ENCODE measurements around the gene KCTD20. TPM values are rescaled to one million over a fixed set of nuclear protein-coding genes. Genes with fewer than 3 reads are reported as not detected.

The KCTD20 gene
- total RNA-seq, 6 donors from 2014 or later: 30.4 to 41.7 (median 36.7) TPM

DNA sequence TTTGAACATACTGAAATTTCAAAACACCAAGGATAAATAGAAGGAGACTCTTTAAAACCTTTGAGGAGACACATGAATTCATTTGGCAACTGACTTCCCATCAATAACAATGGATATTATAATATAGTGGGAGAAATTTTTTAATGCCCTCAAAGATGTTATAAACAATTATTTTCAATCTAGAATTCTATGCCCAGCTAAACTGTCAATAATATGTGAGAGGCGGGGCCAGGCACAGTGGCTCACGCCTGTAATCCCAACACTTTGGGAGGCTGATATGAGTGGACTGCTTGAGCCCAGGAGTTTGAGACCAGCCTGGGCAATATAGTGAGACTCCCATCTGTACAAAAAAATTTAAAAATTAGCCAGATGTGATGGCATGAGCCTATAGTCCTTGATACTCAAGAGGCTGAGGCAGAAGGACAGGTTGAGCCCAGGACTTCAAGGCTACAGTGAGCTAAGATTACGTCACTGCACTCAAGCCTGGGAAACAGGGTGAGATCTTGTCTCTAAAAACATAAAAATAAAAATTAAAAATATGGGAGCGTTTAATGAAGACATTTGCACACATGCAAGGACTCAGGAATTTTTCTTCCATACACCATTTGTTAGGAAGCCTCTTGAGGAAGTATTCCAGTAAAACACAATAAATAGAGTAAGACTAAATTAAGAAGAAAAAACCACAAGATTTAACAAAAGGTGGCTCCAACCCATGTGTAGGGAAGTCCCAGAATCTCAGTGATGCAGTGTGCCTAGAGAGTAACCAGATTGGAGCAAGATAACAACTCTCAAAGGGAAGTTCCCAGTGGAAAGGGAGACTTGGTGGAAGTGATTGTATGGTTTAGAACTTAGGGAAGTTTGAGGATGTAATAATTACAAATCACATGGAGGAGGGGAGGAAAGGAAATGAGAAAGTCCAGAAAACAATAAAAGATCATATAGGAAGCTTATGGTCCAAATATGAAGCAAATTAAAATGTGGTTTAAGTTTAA, 29.0 kb upstream of the KCTD20 start:
- no peak for ATAC-seq (ENCODE audit: low FRiP score in 2 of 2)
- Histone ChIP-seq H3K27me3 (no peaks in the 10 kb centered on the region), H3K36me3 (no peaks in the 10 kb centered on the region), H3K9me3 (peaks cover 0 to 4% (median 0%) of the 10 kb centered on the region in 4 donors), H3K4me3 (no peak overlapping the region), H3K27ac (no peak overlapping the region), H3K4me1 (no peaks in the 10 kb centered on the region)
- 90 to 91% methylated on average over 4 of the region's 4 CpGs for WGBS, 2 donors
- DNase-seq: no peak
- no peak for TF ChIP-seq CTCF (IDR thresholded peaks at IDR 0.05)
- TF ChIP-seq POLR2A (IDR thresholded peaks at IDR 0.05): no peak

- Histone ChIP-seq H3K4me3 (no peak overlapping the region), H3K36me3 (no peaks in the 10 kb centered on the region), H3K27ac (no peak overlapping the region), H3K4me1 (no peaks in the 10 kb centered on the region), H3K27me3 (no peaks in the 10 kb centered on the region), H3K9me3 (peaks cover 0 to 4% (median 0%) of the 10 kb centered on the region in 4 donors)
- 36 to 42% methylated on average over 1 of the region's 1 CpG for WGBS, 2 donors
- DNase-seq (no peak), ATAC-seq (ENCODE audit: low FRiP score in 2 of 2) (no peak)
- TF ChIP-seq CTCF (IDR thresholded peaks at IDR 0.05): no peak
- TF ChIP-seq POLR2A (IDR thresholded peaks at IDR 0.05): no peak
- TF ChIP-seq POLR2AphosphoS5 (IDR thresholded peaks at IDR 0.05): no peak
- no peak for TF ChIP-seq EP300 (IDR thresholded peaks at IDR 0.05)
Observed at GRCh38 chr6:36414481-36414880, 28.3 kb upstream of the KCTD20 start.

DNA sequence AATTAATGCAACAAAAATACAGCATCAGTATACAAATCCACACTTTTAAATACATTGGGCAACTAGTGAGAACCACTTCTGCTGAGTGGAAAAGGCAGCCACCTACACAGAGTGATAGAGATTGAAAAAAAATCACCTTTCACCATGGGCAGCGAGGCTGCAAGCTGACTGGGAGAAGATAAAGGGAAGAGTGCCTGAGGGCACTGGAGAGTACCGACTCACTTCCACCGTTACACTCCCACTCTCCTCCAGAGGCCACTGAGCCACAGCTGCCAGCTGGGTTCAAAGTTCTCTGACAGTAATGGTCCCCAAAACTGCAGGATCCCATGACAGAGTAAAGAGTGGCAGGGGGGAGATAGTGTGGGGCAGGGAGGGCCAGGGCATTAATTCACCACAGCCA, 24.2 kb upstream of the KCTD20 start:
- no peak overlapping the region for H3K4me3 ChIP-seq
- DNase-seq (no peak), ATAC-seq (ENCODE audit: low FRiP score in 2 of 2) (no peak)
- WGBS, 2 donors: 84 to 93% methylated on average over 3 of the region's 3 CpGs
- TF ChIP-seq CTCF (IDR thresholded peaks at IDR 0.05) (no peak), POLR2AphosphoS5 (IDR thresholded peaks at IDR 0.05) (no peak), EP300 (IDR thresholded peaks at IDR 0.05) (no peak), POLR2A (IDR thresholded peaks at IDR 0.05) (no peak)
- no peak overlapping the region for H3K27ac ChIP-seq
- H3K9me3 ChIP-seq: peaks cover 0 to 3% (median 0%) of the 10 kb centered on the region in 4 donors
- H3K36me3 ChIP-seq: no peaks in the 10 kb centered on the region
- H3K27me3 ChIP-seq: no peaks in the 10 kb centered on the region
- H3K4me1 ChIP-seq: peaks cover 5 to 8% (median 6%) of the 10 kb centered on the region in 4 donors

GRCh38 chr6:36419310-36419709, 23.5 kb upstream of the KCTD20 start:
- no peaks in the 10 kb centered on the region for H3K36me3 ChIP-seq
- no peak for TF ChIP-seq EP300 (IDR thresholded peaks at IDR 0.05)
- no peak for TF ChIP-seq POLR2A (IDR thresholded peaks at IDR 0.05)
- no peak for TF ChIP-seq CTCF (IDR thresholded peaks at IDR 0.05)
- no peak for TF ChIP-seq POLR2AphosphoS5 (IDR thresholded peaks at IDR 0.05)
- DNase-seq (no peak), ATAC-seq (ENCODE audit: low FRiP score in 2 of 2) (no peak)
- 30 to 49% methylated on average over 1 of the region's 1 CpG for WGBS, 2 donors
- H3K4me1 ChIP-seq: peaks cover 5 to 11% (median 8%) of the 10 kb centered on the region in 4 donors
- no peak overlapping the region for H3K4me3 ChIP-seq
- H3K9me3 ChIP-seq: no peaks in the 10 kb centered on the region
- H3K27me3 ChIP-seq: no peaks in the 10 kb centered on the region
- no peak overlapping the region for H3K27ac ChIP-seq
